Stomach (tissue), 4 donors: ENCODE data around the gene PRDM5.

Experiments used
- CTCF ChIP-seq, 7 experiments: fragments of 450-650 bp in 4 of 7; fragments of 200-600 bp in 3 of 7; sonication (generic) in 3 of 7; IDR thresholded peaks; one replicate each; pipeline ENCODE4 v1.5.1; 2016 to 2019; ENCODE audit warnings: antibody characterized with exemption in 7 of 7, control low read depth in 2 of 7, mild to moderate bottlenecking in 1 of 7
- EP300 ChIP-seq: sonication (generic); formaldehyde crosslinking; IDR thresholded peaks from one replicate; pipeline ENCODE4 v1.6.1; 2017; ENCODE audit warnings: antibody characterized with exemption
- POLR2A ChIP-seq, 4 donors: fragments of 450-650 bp; IDR thresholded peaks; one replicate each; pipeline ENCODE4 v1.6.1; 2016; ENCODE audit warnings: antibody characterized with exemption in 4 of 4, control low read depth in 2 of 4, mild to moderate bottlenecking in 1 of 4, moderate library complexity in 1 of 4
- POLR2AphosphoS5 ChIP-seq, 3 donors: sonication (generic); formaldehyde crosslinking; IDR thresholded peaks; one replicate each; pipeline ENCODE4 v1.6.1; 2016; ENCODE audit warnings: antibody characterized with exemption in 3 of 3

DNA sequence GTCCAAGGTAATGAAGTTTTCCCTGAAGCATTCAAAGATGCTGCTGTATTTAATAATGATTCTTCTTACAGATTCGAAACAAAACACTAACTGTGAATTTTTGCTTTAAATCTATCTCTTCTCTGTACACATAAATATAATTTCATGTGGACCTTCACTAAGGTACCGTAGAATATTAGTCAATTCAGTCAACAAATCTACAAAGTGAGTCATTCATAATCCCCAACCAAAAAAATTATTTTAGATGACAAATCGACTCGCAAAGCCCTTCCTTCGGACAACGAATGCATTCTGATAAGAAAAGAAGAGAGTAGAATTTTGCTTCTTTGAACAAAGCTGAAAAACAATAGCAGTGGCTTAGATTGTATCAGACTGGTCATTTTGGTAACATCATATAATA, 95.7 kb downstream of the PRDM5 start:
- no peak for TF ChIP-seq POLR2AphosphoS5 (IDR thresholded peaks at IDR 0.05)
- no peak for TF ChIP-seq POLR2A (IDR thresholded peaks at IDR 0.05)
- TF ChIP-seq EP300: no peak
- no peak for TF ChIP-seq CTCF (IDR thresholded peaks at IDR 0.05)
